H1 (cell line): Measurements from ENCODE around the gene NPIPA1. TPM values are rescaled to one million over a fixed set of nuclear protein-coding genes. Genes with fewer than 3 reads are reported as not detected.
"Not testable (repeated sequence)": the region's sequence is repeated elsewhere in the genome, so short reads cannot be mapped to it uniquely, and the experiment has no call there.

Source experiments
- CTCF ChIA-PET: fragments of 300-600 bp; sonication (Branson Sonifier 250); formaldehyde crosslinking; loops from one replicate; lab custom pipeline; 2021; ENCODE audit not compliant: partially characterized antibody; lab: Charles Lee
- POLR2A ChIA-PET: fragments of 300-600 bp; sonication (Branson Sonifier 250); formaldehyde crosslinking; loops from one replicate; lab custom pipeline; 2021; ENCODE audit warnings: inconsistent platforms; ENCODE audit not compliant: partially characterized antibody; lab: Charles Lee
- DNase-seq, 2 experiments: peaks; one replicate each; pipeline versions ENCODE4 v3.0.0 to v3.0.0-alpha.2; 2010 to 2022; ENCODE audit warnings: low spot score in 2 of 2, low read depth in 1 of 2, mixed read lengths in 1 of 2
- FAIRE-seq: peaks from 2 replicates; lab custom pipeline; 2011; peaks lifted over from hg19 to GRCh38; lab: Jason Lieb, UNC
- H2AFZ ChIP-seq: 2 replicates; pipeline ENCODE4 v1.8.1; 2012; ENCODE audit warnings: low read length, inconsistent platforms
- H2AK5ac ChIP-seq: 2 replicates; pipeline ENCODE4 v1.6.1; 2013; ENCODE audit warnings: low read depth, low read length
- H2BK120ac ChIP-seq: replicated peaks from 2 replicates; pipeline ENCODE3; 2013; ENCODE audit warnings: low read depth, low read length, inconsistent platforms
- H2BK12ac ChIP-seq: 2 replicates; pipeline ENCODE4 v1.6.1; 2013; ENCODE audit warnings: low read depth, low read length
- H2BK15ac ChIP-seq: 2 replicates; pipeline ENCODE4 v1.6.1; 2013; ENCODE audit warnings: low read length
- H2BK20ac ChIP-seq: 2 replicates; pipeline ENCODE4 v1.6.1; 2013; ENCODE audit warnings: low read length
- H2BK5ac ChIP-seq: 2 replicates; pipeline ENCODE4 v1.6.1; 2013; ENCODE audit warnings: low read depth, low read length
- H3K14ac ChIP-seq: 2 replicates; pipeline ENCODE4 v1.6.1; 2013; ENCODE audit warnings: inconsistent platforms; ENCODE audit not compliant: insufficient read length
- H3K18ac ChIP-seq: 2 replicates; pipeline ENCODE4 v1.6.1; 2013; ENCODE audit warnings: low read length; ENCODE audit errors: extremely low read depth
- H3K23ac ChIP-seq: 2 replicates; pipeline ENCODE4 v1.6.1; 2013; ENCODE audit warnings: inconsistent platforms; ENCODE audit not compliant: insufficient read length
- H3K23me2 ChIP-seq: 2 replicates; pipeline ENCODE4 v1.6.1; 2013; ENCODE audit warnings: low read depth, low read length
- H3K27ac ChIP-seq: 2 replicates; pipeline ENCODE4 v1.6.1; 2011; ENCODE audit warnings: low read depth, low read length, inconsistent platforms
- H3K27me3 ChIP-seq, 4 experiments: replicated peaks in 1 of 4; 1 replicate in 1 of 4; 2 replicates in 3 of 4; pipeline versions ENCODE4 v1.6.1 to v1.8.1; 2011 to 2013; ENCODE audit warnings: low read length in 3 of 4, mild to moderate bottlenecking in 3 of 4, inconsistent platforms in 2 of 4, mixed read lengths in 2 of 4, moderate library complexity in 1 of 4; ENCODE audit not compliant: control insufficient read depth in 3 of 4, insufficient read depth in 3 of 4; ENCODE audit errors: extremely low read depth in 1 of 4
- H3K36me3 ChIP-seq, 4 experiments: 2 replicates each; pipeline versions ENCODE4 v1.6.1 to v1.8.1; 2011 to 2013; ENCODE audit warnings: mild to moderate bottlenecking in 4 of 4, low read length in 3 of 4, moderate library complexity in 2 of 4, control low read depth in 1 of 4, inconsistent platforms in 1 of 4; ENCODE audit not compliant: insufficient read depth in 4 of 4, control insufficient read depth in 2 of 4
- H3K4ac ChIP-seq: replicated peaks from 2 replicates; pipeline ENCODE3; 2013; ENCODE audit warnings: low read length, low read depth, mixed read lengths, inconsistent platforms; ENCODE audit not compliant: insufficient read length
- H3K4me1 ChIP-seq, 4 experiments: replicated peaks in 1 of 4; 1 replicate in 1 of 4; 2 replicates in 3 of 4; pipeline versions ENCODE4 v1.6.1 to v1.8.1; 2011 to 2013; ENCODE audit warnings: low read length in 3 of 4, inconsistent platforms in 2 of 4, mixed read lengths in 1 of 4; ENCODE audit not compliant: insufficient read depth in 4 of 4, control insufficient read depth in 3 of 4
- H3K4me2 ChIP-seq, 2 experiments: 2 replicates each; pipeline versions ENCODE4 v1.6.1 to v1.8.1; 2011 to 2013; ENCODE audit warnings: low read depth in 2 of 2, low read length in 2 of 2, control low read depth in 1 of 2, inconsistent platforms in 1 of 2, mild to moderate bottlenecking in 1 of 2; ENCODE audit not compliant: insufficient read depth in 1 of 2
- H3K4me3 ChIP-seq, 4 experiments: fragments of 200-600, 300-600 bp in 1 of 4; sonication (generic), shearing (Covaris generic), sonication (Bioruptor Twin) in 1 of 4; 2 replicates each; pipeline versions ENCODE4 v1.5.1 to v1.8.1; 2011 to 2016; ENCODE audit warnings: low read length in 4 of 4, low read depth in 3 of 4, control low read depth in 2 of 4, inconsistent platforms in 2 of 4, mild to moderate bottlenecking in 2 of 4, mixed read lengths in 1 of 4, moderate library complexity in 1 of 4; ENCODE audit not compliant: insufficient read depth in 2 of 4; ENCODE audit errors: extremely low read depth in 1 of 4
- H3K56ac ChIP-seq: replicated peaks from 2 replicates; pipeline ENCODE3; 2013; ENCODE audit warnings: low read depth, mild to moderate bottlenecking, mixed read lengths, low read length, inconsistent platforms; ENCODE audit not compliant: insufficient read length
- H3K79me1 ChIP-seq: 2 replicates; pipeline ENCODE4 v1.6.1; 2013; ENCODE audit warnings: low read depth, low read length, control low read depth
- H3K79me2 ChIP-seq, 2 experiments: 2 replicates each; pipeline versions ENCODE4 v1.6.1 to v1.8.1; 2012 to 2013; ENCODE audit warnings: low read length in 2 of 2, mild to moderate bottlenecking in 2 of 2, inconsistent platforms in 1 of 2; ENCODE audit not compliant: insufficient read depth in 2 of 2, control insufficient read depth in 1 of 2
- H3K9ac ChIP-seq, 4 experiments: replicated peaks in 1 of 4; 1 replicate in 1 of 4; 2 replicates in 3 of 4; pipeline versions ENCODE4 v1.6.1 to v1.8.1; 2011 to 2013; ENCODE audit warnings: low read depth in 3 of 4, low read length in 3 of 4, control low read depth in 2 of 4, mild to moderate bottlenecking in 2 of 4, moderate library complexity in 2 of 4, inconsistent platforms in 1 of 4; ENCODE audit errors: extremely low read depth in 1 of 4
- H3K9me3 ChIP-seq, 2 experiments: 2 replicates each; pipeline versions ENCODE4 v1.6.1 to v1.8.1; 2012 to 2013; ENCODE audit warnings: mild to moderate bottlenecking in 2 of 2, moderate library complexity in 2 of 2, control low read depth in 1 of 2, inconsistent platforms in 1 of 2, low read depth in 1 of 2, low read length in 1 of 2, mixed read lengths in 1 of 2; ENCODE audit not compliant: insufficient read depth in 2 of 2
- H4K20me1 ChIP-seq, 2 experiments: replicated peaks in 1 of 2; 2 replicates each; pipeline versions ENCODE3 to v1.8.1; 2011 to 2013; ENCODE audit warnings: inconsistent platforms in 2 of 2, low read length in 2 of 2, mild to moderate bottlenecking in 1 of 2; ENCODE audit not compliant: insufficient read depth in 2 of 2, control insufficient read depth in 1 of 2
- H4K5ac ChIP-seq: 2 replicates; pipeline ENCODE4 v1.6.1; 2013; ENCODE audit warnings: low read length, low read depth, mixed read lengths, inconsistent platforms; ENCODE audit not compliant: insufficient read length
- H4K8ac ChIP-seq: 2 replicates; pipeline ENCODE4 v1.8.0; 2013; ENCODE audit warnings: mild to moderate bottlenecking, moderate library complexity, low read length, inconsistent platforms; ENCODE audit not compliant: insufficient read depth; ENCODE audit errors: extremely low read depth
- H4K91ac ChIP-seq: replicated peaks from 2 replicates; pipeline ENCODE3; 2013; ENCODE audit warnings: low read length, mixed read lengths, inconsistent platforms; ENCODE audit not compliant: insufficient read length
- WGBS, 2 experiments: shearing (Covaris generic) in 1 of 2; methylation state at CpG; one replicate each; pipeline versions ENCODE4 v1.1.6 to v1.1.7; 2013 to 2015; ENCODE audit warnings: low lambda C conversion rate in 2 of 2, mixed read lengths in 2 of 2, inconsistent platforms in 1 of 2, low coverage in 1 of 2, missing lambda C conversion rate in 1 of 2; ENCODE audit not compliant: insufficient replicate concordance in 2 of 2, insufficient coverage in 1 of 2, insufficient read length in 1 of 2; ENCODE audit errors: extremely low coverage in 1 of 2, missing lambda C conversion rate in 1 of 2; 5-methylcytosine and 5-hydroxymethylcytosine counted together
- polyA plus RNA-seq, 7 experiments: library from polyadenylated mRNA; depleted of rRNA in 3 of 7; stranded (reverse) in 5 of 7; unstranded in 2 of 7; fragments of >200 nt in 5 of 7; fragments of 200-250 nt in 2 of 7; gene quantifications; 1 replicate in 5 of 7; 2 replicates in 1 of 7; 4 replicates in 1 of 7; pipeline versions ENCODE4 v1.2.1 to v1.2.3, GENCODE V29; 2011 to 2013; ENCODE audit warnings: missing spikeins in 2 of 7, mixed read lengths in 2 of 7
- total RNA-seq: library from RNA; stranded (reverse); fragmentation: NEBNext Ultra II Directional; extraction: Animal tissue kit (Norgen Biotek cat#: 25700); gene quantifications from 2 replicates; pipeline ENCODE4 v1.2.1, GENCODE V29; 2021

The NPIPA1 gene
- total and polyA plus RNA-seq, 2 of the 8 experiments (the other 6 are each of a cell fraction or from before 2014, with no cell fraction given), result 60.0 to 97.8 TPM

DNA sequence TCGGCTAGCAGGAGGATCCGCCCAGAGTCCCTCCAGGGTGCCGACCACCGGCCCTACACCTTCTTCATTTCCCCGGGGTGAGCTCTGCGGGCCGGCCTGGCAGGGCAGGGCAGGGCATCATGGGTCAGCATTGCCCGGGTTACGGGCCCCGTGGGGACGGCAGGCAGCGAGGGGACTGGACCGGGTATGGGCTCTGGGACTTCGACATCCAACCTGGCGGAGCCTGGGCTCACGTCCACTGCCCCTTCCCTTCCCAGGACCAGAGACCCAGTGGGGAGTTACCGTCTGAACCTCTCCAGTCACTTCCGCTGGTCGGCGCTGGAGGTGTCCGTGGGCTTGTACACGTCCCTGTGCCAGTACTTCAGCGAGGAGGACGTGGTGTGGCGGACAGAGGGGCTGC is 7.0 kb upstream of the NPIPA1 start:
- H3K9me3 ChIP-seq, H3K23me2 ChIP-seq, H4K8ac ChIP-seq, H3K14ac ChIP-seq, CTCF ChIA-PET, H3K27ac ChIP-seq, H3K4me1 ChIP-seq, H3K56ac ChIP-seq, POLR2A ChIA-PET, H3K4me3 ChIP-seq, H3K27me3 ChIP-seq, H2BK20ac ChIP-seq, H3K4me2 ChIP-seq, H3K79me1 ChIP-seq, H3K23ac ChIP-seq, H2BK12ac ChIP-seq, H2BK120ac ChIP-seq, H4K91ac ChIP-seq, H3K9ac ChIP-seq, H3K4ac ChIP-seq, H2AK5ac ChIP-seq, H4K20me1 ChIP-seq, H3K36me3 ChIP-seq, H3K18ac ChIP-seq, H4K5ac ChIP-seq, H2BK5ac ChIP-seq, DNase-seq, FAIRE-seq, H2AFZ ChIP-seq, H2BK15ac ChIP-seq, H3K79me2 ChIP-seq: not testable (repeated sequence)
- no CpG with 5 or more reads among the region's 25 CpGs for WGBS, 2 experiments

DNA sequence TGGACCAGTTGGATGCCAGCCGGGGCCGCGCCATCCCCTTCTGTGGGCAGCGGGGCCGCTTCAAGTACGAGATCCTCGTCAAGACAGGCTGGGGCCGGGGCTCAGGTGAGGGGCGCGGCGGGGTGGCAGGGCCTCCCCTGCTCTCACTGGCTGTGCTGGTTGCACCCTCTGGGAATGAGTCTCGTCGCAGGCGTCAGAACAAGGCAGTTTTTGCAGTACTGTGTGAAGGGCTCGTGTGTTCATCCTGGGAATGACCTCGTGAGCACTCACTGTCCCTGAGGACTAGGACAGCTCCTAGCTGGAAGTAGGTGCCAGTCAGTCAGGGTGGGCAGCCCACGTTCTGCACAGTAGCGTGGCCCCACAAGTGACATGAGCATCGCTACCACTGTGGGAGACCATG is 6.3 kb upstream of the NPIPA1 start:
- H3K18ac ChIP-seq, H4K5ac ChIP-seq, H3K4me1 ChIP-seq, H2BK20ac ChIP-seq, H2BK5ac ChIP-seq, H3K9me3 ChIP-seq, H3K4me2 ChIP-seq, H2BK15ac ChIP-seq, H3K79me2 ChIP-seq, H4K20me1 ChIP-seq, H2BK120ac ChIP-seq, H2AK5ac ChIP-seq, H3K4me3 ChIP-seq, H2AFZ ChIP-seq, H3K79me1 ChIP-seq, H3K14ac ChIP-seq, FAIRE-seq, H3K23me2 ChIP-seq, H3K27me3 ChIP-seq, H3K9ac ChIP-seq, CTCF ChIA-PET, H3K4ac ChIP-seq, H3K56ac ChIP-seq, H4K91ac ChIP-seq, H2BK12ac ChIP-seq, DNase-seq, H4K8ac ChIP-seq, POLR2A ChIA-PET, H3K36me3 ChIP-seq, H3K23ac ChIP-seq, H3K27ac ChIP-seq: not testable (repeated sequence)
- WGBS, 2 experiments, result no CpG with 5 or more reads among the region's 19 CpGs
